ENCODE measurements around the gene KRT39.

KRT39 gene

GRCh38 chr17:40980117-40980516, 13.4 kb upstream of the KRT39 start:
- H3K4me1 ChIP-seq (ENCODE audit: control insufficient read depth, low read depth, low read length) = peaks cover 10% of the 10 kb centered on the region
- H3K4me3 ChIP-seq (ENCODE audit: low read length) = no peak overlapping the region
- H3K27me3 ChIP-seq (ENCODE audit: control insufficient read depth, insufficient read depth, low read length) = no peaks in the 10 kb centered on the region
- H3K36me3 ChIP-seq (ENCODE audit: control insufficient read depth, low read depth, low read length) = no peaks in the 10 kb centered on the region
- H3K9ac ChIP-seq (ENCODE audit: low read length) = no peak overlapping the region
- H3K9me3 ChIP-seq (ENCODE audit: control insufficient read depth, low read depth, low read length) = no peaks in the 10 kb centered on the region
- no peak overlapping the region for H3K27ac ChIP-seq (ENCODE audit: low read length)

- Histone ChIP-seq H3K27me3 (ENCODE audit: control insufficient read depth, insufficient read depth, low read length) (no peaks in the 10 kb centered on the region), H3K4me3 (ENCODE audit: low read length) (no peak overlapping the region), H3K9me3 (ENCODE audit: control insufficient read depth, low read depth, low read length) (no peaks in the 10 kb centered on the region), H3K4me1 (ENCODE audit: control insufficient read depth, low read depth, low read length) (peaks cover 10% of the 10 kb centered on the region), H3K9ac (ENCODE audit: low read length) (no peak overlapping the region), H3K36me3 (ENCODE audit: control insufficient read depth, low read depth, low read length) (no peaks in the 10 kb centered on the region), H3K27ac (ENCODE audit: low read length) (no peak overlapping the region)
Measured at GRCh38 chr17:40978575-40979151, 11.9 kb upstream of the KRT39 start.

- H3K9ac ChIP-seq (ENCODE audit: low read length) = no peak overlapping the region
- no peaks in the 10 kb centered on the region for H3K27me3 ChIP-seq (ENCODE audit: control insufficient read depth, insufficient read depth, low read length)
- peaks cover 6% of the 10 kb centered on the region for H3K4me1 ChIP-seq (ENCODE audit: control insufficient read depth, low read depth, low read length)
- no peak overlapping the region for H3K4me3 ChIP-seq (ENCODE audit: low read length)
- H3K27ac ChIP-seq (ENCODE audit: low read length) = no peak overlapping the region
- no peaks in the 10 kb centered on the region for H3K9me3 ChIP-seq (ENCODE audit: control insufficient read depth, low read depth, low read length)
- no peaks in the 10 kb centered on the region for H3K36me3 ChIP-seq (ENCODE audit: control insufficient read depth, low read depth, low read length)
Measured at GRCh38 chr17:40975516-40975915, 8.8 kb upstream of the KRT39 start.

- Histone ChIP-seq H3K4me1 (ENCODE audit: control insufficient read depth, low read depth, low read length) (no peaks in the 10 kb centered on the region), H3K27me3 (ENCODE audit: control insufficient read depth, insufficient read depth, low read length) (no peaks in the 10 kb centered on the region), H3K9me3 (ENCODE audit: control insufficient read depth, low read depth, low read length) (no peaks in the 10 kb centered on the region), H3K9ac (ENCODE audit: low read length) (no peak overlapping the region), H3K36me3 (ENCODE audit: control insufficient read depth, low read depth, low read length) (no peaks in the 10 kb centered on the region), H3K4me3 (ENCODE audit: low read length) (no peak overlapping the region), H3K27ac (ENCODE audit: low read length) (no peak overlapping the region)
Measured at GRCh38 chr17:40974366-40974765, 7.6 kb upstream of the KRT39 start.

- no peak overlapping the region for H3K27ac ChIP-seq (ENCODE audit: low read length)
- no peaks in the 10 kb centered on the region for H3K27me3 ChIP-seq (ENCODE audit: control insufficient read depth, insufficient read depth, low read length)
- H3K9ac ChIP-seq (ENCODE audit: low read length) = no peak overlapping the region
- H3K9me3 ChIP-seq (ENCODE audit: control insufficient read depth, low read depth, low read length) = no peaks in the 10 kb centered on the region
- no peak overlapping the region for H3K4me3 ChIP-seq (ENCODE audit: low read length)
- no peaks in the 10 kb centered on the region for H3K4me1 ChIP-seq (ENCODE audit: control insufficient read depth, low read depth, low read length)
- no peaks in the 10 kb centered on the region for H3K36me3 ChIP-seq (ENCODE audit: control insufficient read depth, low read depth, low read length)
Measured at GRCh38 chr17:40967582-40967981, 834 bp upstream of the KRT39 start.

GRCh38 chr17:40963838-40964237, 2.9 kb downstream of the KRT39 start:
- H3K27ac ChIP-seq (ENCODE audit: low read length) = no peak overlapping the region
- H3K4me3 ChIP-seq (ENCODE audit: low read length) = no peak overlapping the region

GRCh38 chr17:40962059-40962561, 4.6 kb downstream of the KRT39 start:
- H3K9ac ChIP-seq (ENCODE audit: low read length) = no peak overlapping the region
- H3K36me3 ChIP-seq (ENCODE audit: control insufficient read depth, low read depth, low read length) = no peaks in the 10 kb centered on the region
- no peak overlapping the region for H3K27ac ChIP-seq (ENCODE audit: low read length)
- H3K27me3 ChIP-seq (ENCODE audit: control insufficient read depth, insufficient read depth, low read length) = no peaks in the 10 kb centered on the region
- H3K9me3 ChIP-seq (ENCODE audit: control insufficient read depth, low read depth, low read length) = no peaks in the 10 kb centered on the region
- no peak overlapping the region for H3K4me3 ChIP-seq (ENCODE audit: low read length)
- H3K4me1 ChIP-seq (ENCODE audit: control insufficient read depth, low read depth, low read length) = peaks cover 13% of the 10 kb centered on the region

More at GRCh38 chr17:40963838-40964237, 2.9 kb downstream of the KRT39 start:
- Histone ChIP-seq H3K27me3 (ENCODE audit: control insufficient read depth, insufficient read depth, low read length) (no peaks in the 10 kb centered on the region), H3K36me3 (ENCODE audit: control insufficient read depth, low read depth, low read length) (no peaks in the 10 kb centered on the region), H3K9me3 (ENCODE audit: control insufficient read depth, low read depth, low read length) (no peaks in the 10 kb centered on the region), H3K4me1 (ENCODE audit: control insufficient read depth, low read depth, low read length) (no peaks in the 10 kb centered on the region), H3K9ac (ENCODE audit: low read length) (no peak overlapping the region)

- H3K27ac ChIP-seq (ENCODE audit: low read length) = no peak overlapping the region
- H3K4me3 ChIP-seq (ENCODE audit: low read length) = no peak overlapping the region
- no peaks in the 10 kb centered on the region for H3K9me3 ChIP-seq (ENCODE audit: control insufficient read depth, low read depth, low read length)
- no peak overlapping the region for H3K9ac ChIP-seq (ENCODE audit: low read length)
- no peaks in the 10 kb centered on the region for H3K36me3 ChIP-seq (ENCODE audit: control insufficient read depth, low read depth, low read length)
- H3K4me1 ChIP-seq (ENCODE audit: control insufficient read depth, low read depth, low read length) = peaks cover 13% of the 10 kb centered on the region
- no peaks in the 10 kb centered on the region for H3K27me3 ChIP-seq (ENCODE audit: control insufficient read depth, insufficient read depth, low read length)
Measured at GRCh38 chr17:40961591-40961990, 5.2 kb downstream of the KRT39 start.

- no peaks in the 10 kb centered on the region for H3K27me3 ChIP-seq (ENCODE audit: control insufficient read depth, insufficient read depth, low read length)
- H3K9me3 ChIP-seq (ENCODE audit: control insufficient read depth, low read depth, low read length) = no peaks in the 10 kb centered on the region
Measured at GRCh38 chr17:40960144-40960543, 6.6 kb downstream of the KRT39 start.

GRCh38 chr17:40958086-40958953, 8.4 kb downstream of the KRT39 start:
- H3K27me3 ChIP-seq (ENCODE audit: control insufficient read depth, insufficient read depth, low read length) = no peaks in the 10 kb centered on the region
- no peak overlapping the region for H3K4me3 ChIP-seq (ENCODE audit: low read length)
- H3K4me1 ChIP-seq (ENCODE audit: control insufficient read depth, low read depth, low read length) = peaks cover 13% of the 10 kb centered on the region
- no peak overlapping the region for H3K27ac ChIP-seq (ENCODE audit: low read length)
- H3K9ac ChIP-seq (ENCODE audit: low read length) = no peak overlapping the region
- no peaks in the 10 kb centered on the region for H3K9me3 ChIP-seq (ENCODE audit: control insufficient read depth, low read depth, low read length)
- H3K36me3 ChIP-seq (ENCODE audit: control insufficient read depth, low read depth, low read length) = no peaks in the 10 kb centered on the region

More at GRCh38 chr17:40960144-40960543, 6.6 kb downstream of the KRT39 start:
- H3K27ac ChIP-seq (ENCODE audit: low read length) = no peak overlapping the region
- H3K4me3 ChIP-seq (ENCODE audit: low read length) = no peak overlapping the region
- no peak overlapping the region for H3K9ac ChIP-seq (ENCODE audit: low read length)
- peaks cover 13% of the 10 kb centered on the region for H3K4me1 ChIP-seq (ENCODE audit: control insufficient read depth, low read depth, low read length)
- H3K36me3 ChIP-seq (ENCODE audit: control insufficient read depth, low read depth, low read length) = no peaks in the 10 kb centered on the region

- Histone ChIP-seq H3K4me1 (ENCODE audit: control insufficient read depth, low read depth, low read length) (peaks cover 13% of the 10 kb centered on the region), H3K9ac (ENCODE audit: low read length) (no peak overlapping the region), H3K27me3 (ENCODE audit: control insufficient read depth, insufficient read depth, low read length) (no peaks in the 10 kb centered on the region), H3K4me3 (ENCODE audit: low read length) (no peak overlapping the region), H3K36me3 (ENCODE audit: control insufficient read depth, low read depth, low read length) (no peaks in the 10 kb centered on the region), H3K27ac (ENCODE audit: low read length) (no peak overlapping the region), H3K9me3 (ENCODE audit: control insufficient read depth, low read depth, low read length) (no peaks in the 10 kb centered on the region)
Measured at GRCh38 chr17:40956401-40957254, 10.1 kb downstream of the KRT39 start.

Measured in iPS-18a (cell line).